ENCODE results near the gene STK32B.

DNA sequence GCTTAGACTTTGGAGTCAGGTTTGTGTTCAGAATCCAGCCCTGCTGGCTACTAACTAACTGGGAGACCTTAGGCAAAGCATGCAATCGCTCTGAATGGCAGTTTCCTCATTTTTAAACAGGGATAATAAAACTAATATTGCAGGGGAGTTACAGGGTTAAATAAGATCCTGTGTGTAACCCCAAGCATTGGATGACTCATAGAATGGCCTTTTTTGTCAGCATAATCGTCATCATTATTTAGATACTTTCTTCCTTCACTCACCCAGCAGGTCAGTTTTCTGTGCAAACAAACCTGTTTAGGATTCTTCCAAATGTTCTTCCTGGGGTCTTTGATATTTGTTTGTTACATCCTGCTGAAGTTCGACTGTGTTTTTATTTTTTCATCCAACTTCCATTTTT is 448.9 kb downstream of the STK32B start:
- TF ChIP-seq POLR2AphosphoS5 (IDR thresholded peaks at IDR 0.05) (no peak), POLR2A (IDR thresholded peaks at IDR 0.05) (no peak), CTCF (IDR thresholded peaks at IDR 0.05) (no peak)
